NCI-H2029 (cell line): Measurements from ENCODE around the gene ILF3.
A peak's percentile ranks its signal among the peaks of the same experiment; 100 is the strongest.

Experiments used
- DNase-seq: peaks from one replicate; lab custom pipeline; 2025; lab: John Stamatoyannopoulos, UW

ILF3 gene

DNA sequence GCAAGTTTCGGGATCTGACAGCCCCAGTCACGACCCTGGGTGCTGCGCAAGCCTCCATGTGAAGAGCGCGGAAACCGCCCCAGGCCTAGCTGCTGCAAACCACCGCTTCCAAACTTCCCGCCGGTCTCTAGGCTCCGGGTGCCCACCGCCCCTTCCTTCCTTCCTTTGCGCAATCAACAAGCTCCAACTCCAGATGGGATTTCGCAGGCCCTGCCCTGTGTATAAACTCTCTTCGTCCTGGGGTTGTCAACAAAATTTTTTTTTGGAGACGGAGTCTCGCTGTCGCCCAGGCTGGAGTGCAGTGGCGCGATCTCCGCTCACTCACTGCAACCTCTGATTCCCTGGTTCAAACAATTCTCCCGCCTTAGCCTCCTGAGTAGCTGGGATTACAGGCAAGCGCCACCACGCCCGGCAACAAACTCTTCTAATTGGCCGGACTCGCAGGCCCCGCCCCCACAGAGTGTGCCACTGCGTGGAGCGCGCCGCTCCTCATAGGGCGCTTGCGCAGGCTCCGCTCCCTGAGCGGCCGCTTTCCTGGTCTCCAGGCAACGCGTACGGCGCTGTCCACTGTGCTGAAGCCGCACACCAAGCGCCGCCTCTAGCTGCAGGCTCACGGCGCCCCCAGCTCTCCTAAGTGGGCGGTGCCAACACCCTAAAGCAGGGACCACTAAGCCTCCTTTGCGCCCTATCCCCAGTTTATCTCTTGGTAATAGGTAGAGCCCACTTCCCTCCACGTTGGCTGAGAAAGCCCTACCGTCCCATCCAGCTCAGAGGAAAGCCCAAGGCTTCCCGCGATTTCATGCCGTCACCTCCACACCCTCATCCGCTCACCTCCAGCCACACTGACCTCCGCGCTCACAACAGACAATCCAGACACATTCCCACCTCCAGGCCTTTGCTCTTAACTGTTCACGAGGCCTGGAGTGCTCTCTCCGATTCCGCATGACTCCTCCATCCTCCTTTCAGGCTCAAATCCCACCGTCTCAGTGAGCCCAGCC lies 41.6 kb downstream of the ILF3 start:
- DNase-seq, result peak; percentile 96

DNA sequence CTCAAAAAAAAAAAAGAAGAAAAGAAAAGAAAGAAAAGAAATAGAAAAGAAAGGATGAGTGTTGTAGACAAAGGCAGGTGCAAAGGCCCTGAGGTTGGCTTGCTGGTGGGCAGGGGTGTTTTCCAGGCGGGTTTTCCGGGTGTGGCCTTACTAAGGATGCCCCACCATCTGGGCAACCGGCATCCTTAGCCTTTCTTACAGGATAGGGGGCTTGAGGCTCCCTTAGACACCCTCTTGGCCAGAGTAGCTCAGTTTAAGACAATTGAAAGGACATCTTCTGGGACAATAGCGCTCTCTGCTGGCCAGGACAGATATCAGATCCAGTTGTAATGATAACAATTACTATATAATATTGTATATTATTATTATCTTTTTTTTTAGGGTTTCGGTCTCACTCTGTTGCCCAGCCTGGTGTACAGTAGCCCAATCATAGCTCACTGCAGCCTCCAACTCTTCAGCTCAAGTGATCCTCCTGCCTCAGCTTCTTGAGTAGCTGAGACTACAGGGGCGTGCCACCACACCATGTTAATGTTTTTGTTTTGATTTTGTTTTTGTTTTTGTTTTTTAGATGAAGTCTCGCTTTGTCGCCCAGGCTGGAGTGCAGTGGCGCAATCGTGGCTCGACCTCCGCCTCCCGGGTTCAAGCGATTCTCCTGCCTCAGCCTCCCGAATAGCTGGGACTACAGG lies 45.6 kb downstream of the ILF3 start:
- DNase-seq, result peak; percentile 42

DNA sequence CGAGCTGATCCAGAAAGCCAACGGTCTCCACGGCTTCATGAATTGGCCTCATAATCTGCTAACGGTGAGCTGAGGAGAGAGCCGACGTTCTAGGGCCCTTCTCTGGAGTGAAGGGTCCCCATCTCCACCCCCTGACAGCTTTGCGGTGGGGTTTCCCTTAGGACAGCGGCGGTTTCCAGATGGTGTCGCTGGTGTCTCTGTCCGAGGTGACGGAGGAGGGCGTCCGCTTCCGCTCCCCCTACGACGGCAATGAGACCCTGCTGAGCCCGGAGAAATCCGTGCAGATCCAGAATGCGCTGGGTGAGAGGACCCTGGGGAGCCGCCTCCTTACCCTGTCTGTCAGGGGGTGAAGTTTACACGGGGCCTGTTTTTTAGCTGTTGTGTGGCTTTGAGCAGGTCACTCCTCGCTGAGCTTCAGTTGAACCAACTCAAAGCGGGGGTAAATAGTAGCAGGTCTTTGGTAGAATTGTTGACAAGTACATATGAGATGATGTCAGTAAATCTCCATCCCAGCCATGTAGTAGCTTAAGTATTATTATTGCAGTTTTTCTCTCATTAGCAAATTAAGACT lies 47.9 kb downstream of the ILF3 start:
- DNase-seq, result no peak

DNA sequence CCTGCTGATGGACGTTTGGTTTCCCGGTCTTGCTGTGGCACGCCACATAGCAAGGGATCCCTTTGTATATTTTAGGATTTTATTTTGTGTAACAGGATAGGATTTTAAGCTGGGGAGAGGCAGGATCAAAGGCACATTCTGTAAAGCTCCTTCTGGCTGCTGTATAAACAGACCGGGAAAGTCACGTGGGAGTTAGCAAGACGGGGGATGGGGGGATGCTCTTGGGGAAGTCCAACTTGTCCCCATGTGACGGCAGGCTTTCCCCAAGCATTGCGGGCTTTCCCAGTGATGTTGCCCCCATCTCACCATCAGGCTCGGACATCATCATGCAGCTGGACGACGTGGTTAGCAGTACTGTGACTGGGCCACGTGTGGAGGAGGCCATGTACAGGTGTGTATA lies 52.8 kb downstream of the ILF3 start:
- no peak for DNase-seq

DNA sequence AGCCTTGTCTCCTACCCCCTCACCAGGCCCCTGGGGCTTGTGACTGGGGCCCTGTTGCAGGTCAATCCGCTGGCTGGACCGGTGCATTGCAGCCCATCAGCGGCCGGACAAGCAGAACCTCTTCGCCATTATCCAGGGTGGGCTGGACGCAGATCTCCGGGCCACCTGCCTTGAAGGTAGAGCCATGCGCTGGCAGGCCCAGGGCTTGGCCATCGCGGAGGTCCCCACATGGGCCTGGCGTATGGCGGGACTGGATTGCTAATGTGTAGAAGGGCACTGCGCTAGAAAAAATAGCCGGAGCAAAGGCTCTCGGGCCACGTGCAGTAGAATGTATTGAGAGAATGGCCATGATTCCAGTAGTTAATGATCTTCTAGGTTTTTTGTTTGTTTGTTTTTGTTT lies 53.3 kb downstream of the ILF3 start:
- DNase-seq, result no peak

DNA sequence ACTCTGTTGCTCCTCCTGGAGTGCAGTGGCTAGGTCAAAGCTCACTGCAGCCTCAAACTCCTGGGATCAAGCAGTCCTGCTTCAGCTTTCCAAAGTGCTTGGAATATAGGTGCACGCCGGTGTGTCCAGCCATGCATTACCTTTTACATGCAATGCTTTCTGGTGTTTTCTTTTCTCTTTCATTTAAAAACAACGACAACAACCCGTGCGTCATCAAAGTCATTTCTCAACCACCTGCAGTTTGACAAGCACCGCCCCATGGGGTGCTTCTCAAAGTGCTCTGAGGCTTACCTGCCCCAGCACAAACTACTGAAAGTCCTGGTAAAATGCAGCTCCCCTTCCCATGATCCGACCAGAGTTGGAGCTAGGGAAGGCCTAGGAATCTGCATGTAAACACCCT lies 54.1 kb downstream of the ILF3 start:
- no peak for DNase-seq

DNA sequence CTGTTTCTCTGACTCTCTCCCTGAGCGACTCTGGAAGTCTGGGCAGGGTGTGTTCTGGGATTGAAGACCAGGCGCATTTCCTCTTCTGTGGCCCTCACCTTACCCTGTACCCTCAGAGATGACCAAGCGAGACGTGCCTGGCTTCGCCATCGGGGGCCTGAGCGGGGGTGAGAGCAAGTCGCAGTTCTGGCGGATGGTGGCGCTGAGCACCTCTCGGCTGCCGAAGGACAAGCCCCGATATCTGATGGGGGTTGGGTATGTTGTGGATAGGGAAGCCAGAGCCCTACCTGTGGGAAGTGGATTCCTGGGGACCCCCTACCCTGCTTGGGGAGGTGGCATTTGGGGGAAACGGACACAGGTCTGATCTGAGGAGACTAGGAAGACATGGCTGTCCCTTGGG lies 57.9 kb downstream of the ILF3 start:
- DNase-seq, result no peak

DNA sequence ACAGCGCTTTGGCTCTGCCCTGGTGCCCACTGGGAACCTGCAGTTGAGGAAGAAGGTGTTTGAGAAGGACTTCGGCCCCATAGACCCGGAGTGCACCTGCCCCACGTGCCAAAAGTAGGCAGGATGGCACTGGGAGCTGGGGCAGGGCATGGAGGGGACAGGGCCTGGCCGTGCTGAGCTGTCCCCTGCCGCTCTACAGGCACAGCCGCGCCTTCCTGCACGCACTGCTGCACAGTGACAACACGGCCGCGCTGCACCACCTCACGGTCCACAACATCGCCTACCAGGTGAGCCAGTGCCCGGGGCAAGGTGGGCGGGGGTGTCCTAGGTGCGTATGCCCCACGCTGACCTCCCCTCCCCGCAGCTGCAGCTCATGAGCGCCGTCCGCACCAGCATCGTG lies 58.6 kb downstream of the ILF3 start:
- DNase-seq, result no peak

DNA sequence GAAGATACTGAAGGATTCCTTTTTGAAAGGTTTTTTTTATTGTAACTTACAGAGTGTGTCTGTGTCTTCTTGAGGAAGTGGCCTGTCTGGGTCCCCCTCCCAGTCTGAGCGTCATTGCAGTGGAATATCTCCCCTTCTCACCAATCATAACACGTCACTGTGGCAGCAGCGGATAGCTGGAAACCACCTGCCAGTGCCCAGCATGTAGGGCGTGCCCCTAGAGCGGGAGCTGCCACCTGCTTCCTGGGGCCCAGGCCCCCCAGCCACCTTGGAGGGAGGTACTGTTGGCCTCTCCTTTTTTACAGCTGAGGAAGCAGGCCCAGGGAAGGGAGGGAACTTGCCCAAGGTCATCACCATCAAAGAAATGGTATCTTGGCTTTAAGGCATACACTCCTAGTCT lies 59.2 kb downstream of the ILF3 start:
- no peak for DNase-seq

DNA sequence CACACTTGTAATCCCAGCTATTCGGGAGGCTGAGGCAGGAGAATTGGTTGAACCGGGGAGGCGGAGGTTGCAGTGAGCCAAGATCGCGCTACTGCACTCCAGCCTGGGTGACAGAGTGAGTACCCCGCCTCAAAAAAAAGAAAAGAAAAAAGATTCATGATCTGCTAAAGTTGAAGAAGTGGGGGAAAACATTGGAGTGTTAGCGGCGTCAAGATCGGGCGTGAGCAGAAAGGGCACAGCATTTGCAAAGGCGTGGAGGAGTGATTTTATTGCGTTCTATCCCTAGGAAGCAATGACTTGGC lies 62.9 kb downstream of the ILF3 start:
- no peak for DNase-seq

DNA sequence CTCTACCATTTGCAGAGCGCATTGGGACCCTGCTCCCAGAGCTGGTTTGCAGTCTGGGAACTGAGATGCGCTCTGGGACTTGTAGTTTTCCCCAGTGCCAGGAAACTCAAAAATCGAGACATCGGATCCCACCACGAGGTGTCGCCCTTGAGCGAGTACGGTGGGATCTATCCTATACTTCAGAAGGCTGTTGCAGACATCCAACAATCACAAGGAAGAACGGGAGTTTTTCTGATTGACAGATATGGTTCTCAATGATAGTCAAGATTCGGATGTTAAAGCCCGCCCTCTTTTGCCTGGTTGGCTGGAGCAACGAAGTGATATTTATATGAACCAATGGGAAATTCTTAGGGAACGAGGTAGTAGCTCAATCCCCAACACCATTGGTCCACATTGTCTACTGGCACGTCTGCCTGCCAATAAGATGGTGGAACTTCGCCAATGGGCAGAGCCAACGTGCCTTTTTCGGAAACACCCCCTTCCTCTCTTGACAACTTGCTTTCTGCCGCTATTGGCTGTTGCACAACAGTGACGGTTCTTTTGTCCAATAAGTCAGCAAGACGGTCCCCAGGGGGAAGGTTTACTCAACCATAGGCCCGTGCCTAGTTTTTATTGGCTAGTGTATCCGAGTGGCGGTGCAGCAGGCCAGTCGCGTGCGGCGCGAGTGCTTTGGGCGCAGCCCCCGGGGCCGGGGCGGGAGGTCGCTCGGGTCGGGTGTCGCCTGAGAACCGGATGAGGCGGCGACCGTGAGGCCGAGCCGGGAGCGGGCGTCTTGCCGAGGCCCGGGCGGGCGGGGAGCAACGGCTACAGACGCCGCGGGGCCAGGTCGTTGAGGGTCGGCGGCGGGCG lies 63.4 kb downstream of the ILF3 start, which contains the start of gene DNM2:
Gene DNM2 (plus strand): TSS at position 724 of the 849 bp plus-strand sequence. CDS start 164 bp downstream, outside the sequence.
- peak; percentile 100 for DNase-seq

DNA sequence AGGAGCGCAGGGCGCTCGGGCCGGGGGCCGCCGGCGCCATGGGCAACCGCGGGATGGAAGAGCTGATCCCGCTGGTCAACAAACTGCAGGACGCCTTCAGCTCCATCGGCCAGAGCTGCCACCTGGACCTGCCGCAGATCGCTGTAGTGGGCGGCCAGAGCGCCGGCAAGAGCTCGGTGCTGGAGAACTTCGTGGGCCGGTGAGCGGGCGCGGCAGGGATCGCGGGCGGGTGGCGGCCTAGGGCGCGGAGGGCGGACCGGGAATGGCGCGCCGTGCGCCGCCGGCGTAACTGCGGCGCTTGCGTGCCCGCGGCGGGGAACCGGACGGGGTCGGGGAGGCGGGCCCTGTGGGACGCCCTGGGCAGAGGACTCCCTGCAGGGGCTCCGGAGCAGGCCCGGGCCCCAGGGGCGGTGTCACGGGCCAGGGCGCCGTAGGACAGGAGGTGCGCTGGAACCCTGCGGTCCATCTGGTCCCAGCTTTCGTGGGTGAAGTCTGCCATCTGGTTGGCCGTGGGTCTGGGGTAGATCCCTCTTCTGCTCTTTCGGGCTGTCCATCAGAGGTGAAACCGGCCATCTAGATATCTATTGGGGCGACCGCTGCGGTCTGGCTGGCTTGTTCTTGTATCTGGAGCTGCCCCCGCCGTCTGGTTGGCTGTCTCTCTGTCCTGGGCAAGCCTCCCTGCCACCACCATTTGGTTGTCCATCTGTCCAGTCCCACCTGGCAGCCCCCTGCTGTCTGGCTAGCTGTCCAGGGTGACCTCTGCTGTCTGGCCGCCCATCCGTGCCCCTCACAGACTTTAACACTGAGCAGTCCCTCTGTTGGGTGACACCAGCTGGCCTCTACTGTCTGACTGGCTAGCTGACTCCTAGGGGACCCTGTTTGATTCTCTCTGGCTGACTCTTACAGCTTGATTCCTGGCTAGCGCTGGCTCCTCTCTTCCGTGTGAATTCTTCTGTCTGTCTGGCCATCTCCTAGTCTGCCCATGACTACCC lies 64.4 kb downstream of the ILF3 start:
- DNase-seq, result peak; percentile 20

DNA sequence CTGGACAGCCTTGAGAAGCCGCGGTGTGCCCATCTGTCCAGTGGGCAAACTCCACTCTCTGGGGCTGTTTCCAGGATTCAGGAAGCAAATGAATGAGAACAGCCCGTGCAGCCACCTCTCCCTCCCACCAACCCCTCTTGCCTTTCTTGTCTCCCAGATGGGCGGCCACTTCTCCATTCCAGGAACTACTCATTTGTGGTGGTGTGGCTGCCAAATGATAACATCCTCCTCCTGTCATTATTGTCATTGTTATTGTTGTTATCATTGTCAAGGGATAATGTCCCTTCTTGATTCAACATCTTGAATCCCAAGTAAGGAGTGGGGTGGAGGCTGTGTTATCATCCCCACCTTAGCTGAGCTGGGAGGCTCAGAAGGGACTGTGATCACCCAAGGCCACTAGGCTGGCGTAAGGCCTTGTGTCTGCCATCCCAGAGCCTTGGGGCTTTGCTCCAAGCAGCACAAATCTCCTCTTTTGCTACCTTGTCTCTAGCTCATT lies 65.4 kb downstream of the ILF3 start:
- DNase-seq, result no peak

DNA sequence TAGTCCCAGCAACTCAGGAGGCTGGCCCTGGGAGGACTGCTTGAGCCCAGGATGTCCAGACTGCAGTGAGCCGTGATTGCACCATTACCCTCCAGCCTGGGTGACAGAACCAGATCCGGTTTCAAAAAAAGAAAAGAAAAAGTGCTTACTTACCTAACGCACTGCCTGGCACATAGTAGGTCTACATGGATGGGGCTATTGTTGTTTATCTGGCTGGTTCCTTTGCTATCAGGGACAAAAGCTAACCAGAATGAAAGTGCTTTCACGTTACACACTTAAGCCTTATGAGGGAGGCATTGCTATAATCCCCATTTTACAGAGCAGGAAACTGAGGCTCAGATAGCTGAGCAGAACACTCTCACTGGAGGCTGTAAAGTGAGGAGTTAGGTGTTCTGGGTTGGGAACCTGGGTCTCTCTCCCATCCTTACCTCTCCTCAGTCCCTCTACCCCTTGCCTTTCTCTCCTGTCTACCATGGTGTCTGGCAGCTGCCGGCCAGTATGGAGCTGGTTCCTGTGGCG lies 66.5 kb downstream of the ILF3 start:
- no peak for DNase-seq

DNA sequence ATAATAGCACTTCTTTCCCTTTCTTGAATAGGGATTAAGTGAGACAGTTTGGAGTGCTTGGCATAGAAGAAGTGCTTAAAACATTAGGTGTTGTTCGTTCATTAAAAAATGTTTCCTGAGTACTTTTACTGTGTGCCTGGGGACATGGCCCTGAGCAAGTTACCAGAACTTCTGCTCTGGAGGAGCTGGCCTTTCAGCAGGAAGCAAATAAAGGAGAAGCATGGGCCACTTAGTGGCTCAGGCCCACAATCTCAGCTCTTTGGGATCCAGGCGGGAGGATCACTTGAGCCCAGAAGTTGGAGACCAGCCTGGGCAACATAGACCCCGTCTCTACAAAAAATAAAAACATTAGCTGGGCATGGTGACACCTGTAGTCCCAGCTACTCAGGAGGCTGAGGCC lies 69.4 kb downstream of the ILF3 start:
- no peak for DNase-seq

DNA sequence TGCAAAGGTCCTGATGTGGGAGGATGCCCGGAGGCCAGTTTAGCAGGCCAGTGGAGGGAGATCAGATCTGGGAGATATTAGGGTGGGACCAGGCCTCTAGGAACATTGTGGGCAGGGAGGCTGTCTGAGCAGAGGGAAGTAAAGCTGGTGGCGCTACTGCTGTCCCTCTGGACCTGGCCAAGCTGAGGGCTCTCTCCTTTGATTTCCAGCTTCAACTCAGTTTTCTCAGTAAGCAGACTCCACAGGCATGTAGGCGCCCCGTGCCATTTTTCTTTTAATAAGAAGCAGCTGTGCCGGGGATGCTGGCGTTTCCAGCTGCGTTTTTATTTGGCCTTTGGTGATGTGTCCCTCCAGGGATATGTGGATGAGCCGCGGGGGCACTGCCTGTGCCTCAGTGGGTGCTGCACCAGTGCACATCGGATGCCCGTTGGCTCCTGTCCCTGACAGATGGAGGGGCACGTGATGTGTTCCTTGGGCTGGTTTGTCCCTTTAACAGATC lies 70.5 kb downstream of the ILF3 start:
- no peak for DNase-seq

DNA sequence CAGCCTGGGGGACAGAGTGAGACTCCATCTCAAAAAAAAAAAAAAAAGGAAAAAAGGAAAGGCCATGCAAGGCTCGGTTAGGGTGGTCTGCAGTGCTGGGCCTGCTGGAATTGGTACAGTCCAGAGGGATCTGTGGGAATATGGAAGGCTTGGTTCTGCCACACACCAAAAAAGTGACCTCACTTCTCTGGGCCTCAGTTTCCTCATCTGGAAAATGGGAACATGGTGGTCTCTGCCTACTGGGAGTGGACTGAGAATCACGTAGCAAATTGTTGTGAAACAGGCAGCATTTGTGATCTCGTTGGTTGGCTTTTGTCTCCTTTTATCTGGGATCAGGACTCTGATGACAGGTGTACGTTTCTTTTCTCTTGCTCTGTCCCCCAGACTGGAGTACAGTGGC lies 71.3 kb downstream of the ILF3 start:
- DNase-seq, result no peak

DNA sequence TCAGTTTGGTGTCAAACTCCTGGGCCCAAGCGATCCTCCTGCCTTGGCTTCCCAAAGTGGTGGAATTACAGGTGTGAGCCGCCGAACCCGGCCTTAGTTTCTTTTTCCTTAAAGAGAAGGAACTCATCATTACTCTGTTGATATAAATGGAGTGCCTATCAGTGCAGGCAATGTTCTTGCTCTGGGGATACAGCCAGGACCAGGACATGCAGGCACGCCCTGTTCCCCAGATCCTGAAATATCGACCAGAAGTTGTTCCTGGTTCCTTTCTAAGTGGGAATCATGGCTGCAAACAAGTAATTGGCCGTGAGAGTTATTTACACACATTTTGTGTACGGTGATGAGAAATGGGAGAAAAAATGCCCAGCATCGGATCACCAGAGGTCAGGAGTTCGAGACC lies 72.1 kb downstream of the ILF3 start:
- no peak for DNase-seq

DNA sequence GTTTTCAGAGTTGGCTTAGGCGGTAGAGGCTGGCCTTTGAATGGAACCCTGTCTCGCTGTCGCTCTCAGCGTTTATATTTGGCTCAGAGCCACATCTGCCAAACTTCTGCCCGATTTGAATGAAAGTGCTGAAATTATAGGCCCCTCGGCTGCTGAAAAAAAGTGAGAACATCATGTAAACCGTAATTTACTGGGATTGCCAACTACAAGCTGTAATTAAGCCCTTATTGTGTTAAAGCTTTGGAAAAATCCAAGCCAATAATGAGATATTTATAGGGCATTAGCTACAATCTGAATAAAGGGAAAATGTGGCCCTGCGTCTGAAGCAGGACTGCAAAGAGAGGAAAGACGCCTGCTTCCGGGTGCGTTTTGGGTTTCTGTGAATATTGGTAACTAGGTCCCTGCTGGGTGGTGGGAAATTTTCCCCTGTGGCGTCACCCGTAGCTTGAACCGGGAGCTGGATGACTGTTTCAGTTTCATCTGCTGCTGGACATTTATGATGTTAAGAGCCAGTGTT lies 73.6 kb downstream of the ILF3 start:
- no peak for DNase-seq

DNA sequence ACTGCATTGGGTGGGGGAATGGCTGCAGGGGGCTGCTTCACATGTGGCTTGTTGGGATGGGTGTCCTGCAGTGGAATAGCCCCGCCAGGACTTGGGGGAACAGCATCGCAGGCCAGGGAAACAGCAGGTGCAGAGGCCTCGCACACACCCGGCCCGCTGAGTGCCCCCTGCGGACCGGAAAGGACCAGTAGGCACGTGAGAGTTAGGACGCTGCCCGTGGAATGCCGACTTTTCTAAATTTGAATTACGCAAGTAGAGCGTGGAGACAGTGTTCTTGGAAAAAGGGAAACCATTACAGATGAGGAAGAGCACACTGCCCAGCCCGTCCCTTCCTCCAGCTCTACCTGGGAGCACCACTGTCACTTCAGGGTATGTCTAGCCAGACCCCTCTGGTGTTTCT lies 75.3 kb downstream of the ILF3 start:
- no peak for DNase-seq
